A549 (cell line): ENCODE measurements around the gene ZFP36L1. TPM values are rescaled to one million over a fixed set of nuclear protein-coding genes. Genes with fewer than 3 reads are reported as not detected.
A peak's percentile ranks its signal among the peaks of the same experiment; 100 is the strongest.

Experiments used
- ATAC-seq, 2 experiments: fragments of 200-7000 bp in 1 of 2; fragments of >200 bp in 1 of 2; cut with Nextera tagmentation in 1 of 2; cut with Tn5 transposase in 1 of 2; 3 replicates each; pipeline versions ENCODE4 v1.8.0 to v1.9.1; 2018 to 2020; ENCODE audit warnings: mild to moderate bottlenecking in 1 of 2, moderate library complexity in 1 of 2
- CTCF ChIA-PET: fragments of 300-600 bp; sonication (Branson Sonifier 250); formaldehyde crosslinking; extraction: SDS; loops from one replicate; lab custom pipeline; 2021; ENCODE audit warnings: antibody characterized with exemption, inconsistent platforms; lab: Yijun Ruan, JAX
- POLR2A ChIA-PET: fragments of 350-600 bp; formaldehyde crosslinking; extraction: SDS; loops from one replicate; lab custom pipeline; 2021; ENCODE audit warnings: antibody characterized with exemption, inconsistent platforms; lab: Yijun Ruan, JAX
- DNase-seq, 2 experiments: peaks; one replicate each; pipeline versions ENCODE4 v3.0.0 to v3.0.0-alpha.2; 2011 to 2016; ENCODE audit warnings: low read depth in 1 of 2, low spot score in 1 of 2
- FAIRE-seq: peaks from 2 replicates; lab custom pipeline; 2011; peaks lifted over from hg19 to GRCh38; lab: Jason Lieb, UNC
- H3K27ac ChIP-seq, 2 experiments: fragments of >200 bp; sonication (Bioruptor Twin); formaldehyde crosslinking; 3 replicates each; pipeline ENCODE4 v1.5.1; 2016 to 2017
- H3K4me1 ChIP-seq: fragments of >200 bp; sonication (Bioruptor Twin); formaldehyde crosslinking; 3 replicates; pipeline ENCODE4 v1.6.1; 2016
- H3K4me2 ChIP-seq: fragments of >200 bp; sonication (Bioruptor Twin); formaldehyde crosslinking; 3 replicates; pipeline ENCODE4 v1.6.1; 2016
- H3K4me3 ChIP-seq: fragments of >200 bp; sonication (Bioruptor Twin); formaldehyde crosslinking; 3 replicates; pipeline ENCODE4 v1.5.1; 2016
- H3K9me3 ChIP-seq: fragments of >200 bp; sonication (Bioruptor Twin); formaldehyde crosslinking; 3 replicates; pipeline ENCODE4 v1.6.1; 2016
- BCL3 ChIP-seq: fragments of >200 bp; sonication (Bioruptor Twin); formaldehyde crosslinking; IDR thresholded peaks from 3 replicates; pipeline ENCODE4 v1.6.1; 2016
- CBX8 ChIP-seq: fragments of 200-600 bp; sonication (generic); IDR thresholded peaks from 2 replicates; pipeline ENCODE4 v1.6.1; 2016
- CTCF ChIP-seq: fragments of >200 bp; sonication (Bioruptor Twin); formaldehyde crosslinking; IDR thresholded peaks from 3 replicates; pipeline ENCODE4 v1.5.1; 2016
- FOSL2 ChIP-seq, 2 experiments: fragments of 450-650 bp in 1 of 2; fragments of >200 bp in 1 of 2; sonication (Bioruptor Twin) in 1 of 2; formaldehyde crosslinking; IDR thresholded peaks; 2 replicates each; pipeline versions ENCODE4 v1.5.0 to v1.6.1; 2016 to 2020; ENCODE audit warnings: mild to moderate bottlenecking in 1 of 2, moderate library complexity in 1 of 2
- HDAC2 ChIP-seq: fragments of 200-600 bp; sonication (generic); IDR thresholded peaks from 2 replicates; pipeline ENCODE4 v1.6.1; 2016
- HOXB5 ChIP-seq: fragments of 250-450 bp; sonication (Bioruptor Pico); IDR thresholded peaks from 2 replicates; pipeline ENCODE4 v1.5.0; 2020; ENCODE audit warnings: mild to moderate bottlenecking, moderate library complexity
- JUN ChIP-seq, 2 experiments: fragments of >200 bp; sonication (Bioruptor Twin); formaldehyde crosslinking; IDR thresholded peaks; 2 replicates in 1 of 2; 3 replicates in 1 of 2; pipeline ENCODE4 v1.6.1; 2016 to 2017
- MAX ChIP-seq: IDR thresholded peaks from 2 replicates; pipeline ENCODE4 v1.6.1; 2012
- MAZ ChIP-seq: fragments of 150-350 bp; IDR thresholded peaks from 2 replicates; pipeline ENCODE4 v1.6.1; 2014; ENCODE audit warnings: antibody characterized with exemption, low read depth, low read length, borderline replicate concordance
- NFE2L2 ChIP-seq: fragments of 150-350 bp; conservative IDR thresholded peaks from 2 replicates; pipeline ENCODE4 v1.6.1; 2014; ENCODE audit warnings: low read length
- PBX3 ChIP-seq: IDR thresholded peaks from 2 replicates; pipeline ENCODE4 v1.6.1; 2012
- PHF8 ChIP-seq: fragments of 200-600 bp; sonication (generic); IDR thresholded peaks from 2 replicates; pipeline ENCODE4 v1.6.1; 2016; ENCODE audit warnings: low read depth, mild to moderate bottlenecking, antibody characterized with exemption, moderate library complexity, borderline replicate concordance
- POLR2A ChIP-seq: IDR thresholded peaks from 2 replicates; pipeline ENCODE4 v1.6.1; 2012; ENCODE audit warnings: mild to moderate bottlenecking, low read length
- POLR2AphosphoS2 ChIP-seq: conservative IDR thresholded peaks from 2 replicates; pipeline ENCODE4 v1.6.1; 2012; ENCODE audit warnings: low read length, improper control_type of control experiment, inconsistent platforms
- RAD21 ChIP-seq, 2 experiments: fragments of >200 bp in 1 of 2; sonication (Bioruptor Twin) in 1 of 2; formaldehyde crosslinking in 1 of 2; IDR thresholded peaks in 1 of 2; conservative IDR thresholded peaks in 1 of 2; 2 replicates in 1 of 2; 3 replicates in 1 of 2; pipeline ENCODE4 v1.6.1; 2012 to 2018; ENCODE audit warnings: inconsistent platforms in 1 of 2
- SMC3 ChIP-seq: fragments of >200 bp; sonication (Bioruptor Twin); formaldehyde crosslinking; IDR thresholded peaks from 3 replicates; pipeline ENCODE4 v1.6.1; 2018; ENCODE audit warnings: inconsistent platforms
- USF2 ChIP-seq: fragments of 450-650 bp; IDR thresholded peaks from 2 replicates; pipeline ENCODE4 v1.6.1; 2014; ENCODE audit warnings: antibody characterized with exemption
- WGBS: methylation state at CpG from one replicate; pipeline ENCODE4 v1.1.6; 2017; ENCODE audit errors: missing lambda C conversion rate; 5-methylcytosine and 5-hydroxymethylcytosine counted together
- polyA plus RNA-seq, 4 experiments: library from polyadenylated mRNA; depleted of rRNA in 3 of 4; stranded (reverse); fragments of >200 nt; fragmentation: RNase III in 1 of 4; extraction: RNeasy Plus Mini Kit Qiagen cat#74134 plus additional on column Dnase treatment in 1 of 4; gene quantifications; 2 replicates in 3 of 4; 3 replicates in 1 of 4; pipeline ENCODE4 v1.2.3, GENCODE V29; 2011 to 2017

Gene ZFP36L1
- polyA plus RNA-seq, 2 of the 4 experiments (the other 2 are of a cell fraction) = 76.4 to 114 TPM

GRCh38 chr14:68789821-68790643 is 2.8 kb downstream of the ZFP36L1 start (continued):
- no peak for TF ChIP-seq HOXB5 (CRISPR knock-in tag)
- no peak for TF ChIP-seq HDAC2
- TF ChIP-seq CBX8 = no peak
- no peak for TF ChIP-seq NFE2L2
- TF ChIP-seq PHF8 = no peak

GRCh38 chr14:68788996-68789820 is 3.7 kb downstream of the ZFP36L1 start:
- ChIA-PET CTCF (interaction anchor here (0.6 to 12.0 kb wide), 42 partner anchors 10 to 938 kb away, joined by 3 to 117 read pairs (median 4); no protein-coding TSS in a partner anchor), POLR2A (interaction anchor here (0.8 to 10.7 kb wide), 14 partner anchors 9 to 855 kb away, joined by 3 to 187 read pairs (median 4); no protein-coding TSS in a partner anchor)
- peak in 1 of 2 experiments; percentile 5; a peak in 3 of 6 replicates for ATAC-seq
- no peaks in the 10 kb centered on the region for H3K9me3 ChIP-seq
- H3K27ac ChIP-seq = peak overlapping the region; percentile 99 to 100
- DNase-seq = peak; percentile 45 to 89
- no peak for FAIRE-seq
- WGBS = 0% methylated on average over 16 of the region's 16 CpGs
- H3K4me1 ChIP-seq = peaks cover 41% of the 10 kb centered on the region
- peak overlapping the region; percentile 95 for H3K4me3 ChIP-seq
- peak; percentile 23 for TF ChIP-seq USF2
- peak; percentile 79 to 90 for TF ChIP-seq RAD21 (conservative IDR thresholded peaks at IDR 0.05 in 1 of 2, IDR thresholded peaks at IDR 0.05 in 1 of 2)
- peak; percentile 22 to 83; a peak in 2 of 5 replicates for TF ChIP-seq JUN (IDR thresholded peaks at IDR 0.05)
- TF ChIP-seq MAZ = 0 out of 2 replicates have a peak, but pooled peaks have one; percentile 32
- TF ChIP-seq FOSL2 (IDR thresholded peaks at IDR 0.05) = no peak
- no peak for TF ChIP-seq FOSL2 (CRISPR knock-in tag; IDR thresholded peaks at IDR 0.05)
- TF ChIP-seq MAX = peak; percentile 46
- TF ChIP-seq BCL3 = peak; percentile 20; the same call in 2 of the 3 replicates
- no peak; the same call in none of the 2 replicates for TF ChIP-seq POLR2AphosphoS2
- no peak for TF ChIP-seq POLR2A
- TF ChIP-seq SMC3 = peak; percentile 92
- peak; percentile 16 for TF ChIP-seq PBX3
- peak; percentile 67 for TF ChIP-seq CTCF
- TF ChIP-seq, all 56 proteins: peak for 9
- H3K4me2 ChIP-seq = peak overlapping the region; percentile 92
